Large intestine (tissue), 3 donors: ENCODE measurements around the gene MAP1B. TPM values are rescaled to one million over a fixed set of nuclear protein-coding genes. Genes with fewer than 3 reads are reported as not detected.

Source experiments
- DNase-seq, 2 donors: peaks; one replicate each; pipeline versions ENCODE4 v3.0.0 to v3.0.0-alpha.2; 2013
- H3K27ac ChIP-seq: one replicate; pipeline ENCODE4 v1.5.1; 2013; ENCODE audit warnings: low read length
- H3K27me3 ChIP-seq: 2 replicates; pipeline ENCODE4 v1.6.1; 2013; ENCODE audit warnings: low read length; ENCODE audit not compliant: control insufficient read depth, insufficient read depth
- H3K36me3 ChIP-seq: 2 replicates; pipeline ENCODE4 v1.6.1; 2013; ENCODE audit warnings: low read length; ENCODE audit not compliant: control insufficient read depth, insufficient read depth
- H3K4me1 ChIP-seq: one replicate; pipeline ENCODE4 v1.6.1; 2013; ENCODE audit warnings: low read length; ENCODE audit not compliant: control insufficient read depth, insufficient read depth
- H3K4me3 ChIP-seq: one replicate; pipeline ENCODE4 v1.5.1; 2013; ENCODE audit warnings: low read length
- H3K9me3 ChIP-seq: one replicate; pipeline ENCODE4 v1.6.1; 2013; ENCODE audit warnings: mild to moderate bottlenecking, low read depth, low read length, moderate library complexity; ENCODE audit not compliant: control insufficient read depth
- WGBS: methylation state at CpG from one replicate; pipeline ENCODE4 v1.1.5; 2013; ENCODE audit warnings: low lambda C conversion rate; ENCODE audit not compliant: insufficient coverage; 5-methylcytosine and 5-hydroxymethylcytosine counted together
- polyA plus RNA-seq: library from polyadenylated mRNA; unstranded; fragments of 120-200 nt; gene quantifications from one replicate; pipeline ENCODE4 v1.2.1, GENCODE V29; 2013

The MAP1B gene
- polyA plus RNA-seq, 1 donor: 31.0 TPM

GRCh38 chr5:72146056-72146455 is 38.8 kb downstream of the MAP1B start:
- H3K9me3 ChIP-seq: no peaks in the 10 kb centered on the region
- peaks cover 4% of the 10 kb centered on the region for H3K27me3 ChIP-seq
- DNase-seq: no peak
- no peak overlapping the region for H3K4me3 ChIP-seq
- H3K4me1 ChIP-seq: peaks cover 3% of the 10 kb centered on the region
- no CpG with 5 or more reads among the region's 3 CpGs for WGBS
- H3K36me3 ChIP-seq: no peaks in the 10 kb centered on the region
- no peak overlapping the region for H3K27ac ChIP-seq

GRCh38 chr5:72147569-72147968 is 40.3 kb downstream of the MAP1B start:
- Histone ChIP-seq H3K27ac (no peak overlapping the region), H3K36me3 (no peaks in the 10 kb centered on the region), H3K9me3 (no peaks in the 10 kb centered on the region), H3K27me3 (peaks cover 4% of the 10 kb centered on the region), H3K4me3 (no peak overlapping the region), H3K4me1 (no peaks in the 10 kb centered on the region)
- DNase-seq: no peak
- no CpG with 5 or more reads among the region's 4 CpGs for WGBS

- Histone ChIP-seq H3K36me3 (no peaks in the 10 kb centered on the region), H3K27ac (no peak overlapping the region), H3K4me1 (no peaks in the 10 kb centered on the region), H3K9me3 (no peaks in the 10 kb centered on the region), H3K4me3 (no peak overlapping the region), H3K27me3 (peaks cover 4% of the 10 kb centered on the region)
- no CpG with 5 or more reads among the region's 2 CpGs for WGBS
- DNase-seq: no peak
These were observed 42.5 kb downstream of the MAP1B start for GRCh38 chr5:72149742-72150141.

GRCh38 chr5:72151169-72151568 is 43.9 kb downstream of the MAP1B start:
- no peak for DNase-seq
- H3K4me1 ChIP-seq: no peaks in the 10 kb centered on the region
- H3K36me3 ChIP-seq: no peaks in the 10 kb centered on the region
- no peak overlapping the region for H3K27ac ChIP-seq
- H3K4me3 ChIP-seq: no peak overlapping the region
- peaks cover 4% of the 10 kb centered on the region for H3K27me3 ChIP-seq
- no peaks in the 10 kb centered on the region for H3K9me3 ChIP-seq

GRCh38 chr5:72151646-72152045 is 44.4 kb downstream of the MAP1B start:
- WGBS: no CpG with 5 or more reads among the region's 1 CpG
- H3K36me3 ChIP-seq: no peaks in the 10 kb centered on the region
- no peak for DNase-seq
- H3K4me1 ChIP-seq: no peaks in the 10 kb centered on the region
- no peaks in the 10 kb centered on the region for H3K9me3 ChIP-seq
- peaks cover 4% of the 10 kb centered on the region for H3K27me3 ChIP-seq
- H3K4me3 ChIP-seq: no peak overlapping the region
- no peak overlapping the region for H3K27ac ChIP-seq

- no peak for DNase-seq
- Histone ChIP-seq H3K27ac (no peak overlapping the region), H3K4me3 (no peak overlapping the region), H3K27me3 (peaks cover 4% of the 10 kb centered on the region), H3K4me1 (no peaks in the 10 kb centered on the region), H3K36me3 (no peaks in the 10 kb centered on the region), H3K9me3 (no peaks in the 10 kb centered on the region)
- no CpG with 5 or more reads among the region's 8 CpGs for WGBS
These were observed 45.3 kb downstream of the MAP1B start for GRCh38 chr5:72152545-72152944.

GRCh38 chr5:72153551-72153950 is 46.3 kb downstream of the MAP1B start:
- Histone ChIP-seq H3K9me3 (no peaks in the 10 kb centered on the region), H3K27ac (no peak overlapping the region), H3K4me1 (no peaks in the 10 kb centered on the region), H3K4me3 (no peak overlapping the region), H3K36me3 (no peaks in the 10 kb centered on the region), H3K27me3 (no peaks in the 10 kb centered on the region)
- no peak for DNase-seq
- 100% methylated on average over 1 of the region's 4 CpGs for WGBS

GRCh38 chr5:72154076-72154756 is 46.9 kb downstream of the MAP1B start:
- Histone ChIP-seq H3K36me3 (no peaks in the 10 kb centered on the region), H3K9me3 (no peaks in the 10 kb centered on the region), H3K4me3 (no peak overlapping the region), H3K27ac (no peak overlapping the region), H3K4me1 (no peaks in the 10 kb centered on the region), H3K27me3 (no peaks in the 10 kb centered on the region)
- WGBS: 100% methylated on average over 1 of the region's 5 CpGs
- DNase-seq: no peak

- 40% methylated on average over 1 of the region's 5 CpGs for WGBS
- Histone ChIP-seq H3K27ac (no peak overlapping the region), H3K9me3 (no peaks in the 10 kb centered on the region), H3K36me3 (no peaks in the 10 kb centered on the region), H3K4me3 (no peak overlapping the region), H3K27me3 (no peaks in the 10 kb centered on the region), H3K4me1 (no peaks in the 10 kb centered on the region)
- no peak for DNase-seq
These were observed 49.8 kb downstream of the MAP1B start for GRCh38 chr5:72156946-72157624.

- no peaks in the 10 kb centered on the region for H3K27me3 ChIP-seq
- no peak overlapping the region for H3K4me3 ChIP-seq
- no peaks in the 10 kb centered on the region for H3K36me3 ChIP-seq
- no peak for DNase-seq
- no CpG with 5 or more reads among the region's 3 CpGs for WGBS
- H3K27ac ChIP-seq: no peak overlapping the region
- no peaks in the 10 kb centered on the region for H3K9me3 ChIP-seq
- no peaks in the 10 kb centered on the region for H3K4me1 ChIP-seq
These were observed 50.3 kb downstream of the MAP1B start for GRCh38 chr5:72157625-72157962.

- Histone ChIP-seq H3K9me3 (no peaks in the 10 kb centered on the region), H3K36me3 (no peaks in the 10 kb centered on the region), H3K4me3 (no peak overlapping the region), H3K27ac (no peak overlapping the region), H3K4me1 (no peaks in the 10 kb centered on the region), H3K27me3 (no peaks in the 10 kb centered on the region)
- no peak for DNase-seq
- WGBS: no CpG with 5 or more reads among the region's 3 CpGs
These were observed 52.2 kb downstream of the MAP1B start for GRCh38 chr5:72159501-72159911.
